Measurements from ENCODE around the gene RSPH9. TPM values are rescaled to one million over a fixed set of nuclear protein-coding genes. Genes with fewer than 3 reads are reported as not detected.

Gene RSPH9
- total RNA-seq, 2 donors from 2014 or later, result not detected

- no peak for ATAC-seq
- Mint-ChIP-seq H3K27ac (peak overlapping the region in 1 of 2 donors; percentile 38), H3K36me3 (no peaks in the 10 kb centered on the region), H3K9me3 (no peaks in the 10 kb centered on the region), H3K27me3 (peaks cover 39 to 45% of the 10 kb centered on the region in 2 donors), H3K4me3 (peak overlapping the region; percentile 16), H3K4me1 (ENCODE audit: low read depth in 2 of 2) (peaks cover 9 to 13% of the 10 kb centered on the region in 2 donors)
- DNase-seq (ENCODE audit: low spot score), result no peak
Measured at GRCh38 chr6:43709654-43710303, 64.9 kb downstream of the RSPH9 start.

DNA sequence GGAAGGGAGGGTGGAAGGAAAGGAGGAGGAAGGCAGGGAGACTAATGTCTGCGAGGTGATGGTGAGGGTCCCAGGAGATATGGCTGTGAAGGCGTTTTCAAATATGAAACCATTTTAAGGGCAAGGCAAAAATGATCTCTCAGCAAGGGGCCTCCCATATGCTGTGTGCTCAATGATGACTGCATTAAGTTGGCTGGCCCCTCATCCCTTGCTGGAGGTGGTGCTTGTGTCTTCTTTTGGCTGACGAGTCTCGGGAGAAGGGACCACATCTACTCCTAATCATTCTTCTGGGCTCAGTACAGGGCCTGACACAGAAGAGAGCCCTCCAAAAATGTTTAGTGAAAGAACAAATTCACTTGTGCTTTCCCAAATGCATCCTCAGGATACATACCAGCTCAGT is 65.7 kb downstream of the RSPH9 start:
- ATAC-seq, result no peak
- DNase-seq (ENCODE audit: low spot score), result no peak
- Mint-ChIP-seq H3K36me3 (no peaks in the 10 kb centered on the region), H3K4me1 (ENCODE audit: low read depth in 2 of 2) (peaks cover 9 to 13% of the 10 kb centered on the region in 2 donors), H3K27ac (no peak overlapping the region), H3K4me3 (no peak overlapping the region), H3K9me3 (no peaks in the 10 kb centered on the region), H3K27me3 (peaks cover 37 to 39% of the 10 kb centered on the region in 2 donors)

- no peak overlapping the region for H3K4me3 Mint-ChIP-seq
- peaks cover 9 to 13% of the 10 kb centered on the region in 2 donors for H3K4me1 Mint-ChIP-seq (ENCODE audit: low read depth in 2 of 2)
- ATAC-seq (no peak), DNase-seq (ENCODE audit: low spot score) (no peak)
- no peaks in the 10 kb centered on the region for H3K9me3 Mint-ChIP-seq
- peaks cover 22 to 27% of the 10 kb centered on the region in 2 donors for H3K27me3 Mint-ChIP-seq
- no peaks in the 10 kb centered on the region for H3K36me3 Mint-ChIP-seq
- no peak overlapping the region for H3K27ac Mint-ChIP-seq
Measured at GRCh38 chr6:43712579-43712978, 67.7 kb downstream of the RSPH9 start.

GRCh38 chr6:43713643-43714310 is 68.9 kb downstream of the RSPH9 start:
- DNase-seq (ENCODE audit: low spot score), result no peak
- Mint-ChIP-seq H3K27ac (no peak overlapping the region), H3K4me3 (no peak overlapping the region), H3K9me3 (no peaks in the 10 kb centered on the region), H3K27me3 (peaks cover 27 to 29% of the 10 kb centered on the region in 2 donors), H3K36me3 (no peaks in the 10 kb centered on the region), H3K4me1 (ENCODE audit: low read depth in 2 of 2) (peaks cover 9 to 13% of the 10 kb centered on the region in 2 donors)
- ATAC-seq, result no peak

DNA sequence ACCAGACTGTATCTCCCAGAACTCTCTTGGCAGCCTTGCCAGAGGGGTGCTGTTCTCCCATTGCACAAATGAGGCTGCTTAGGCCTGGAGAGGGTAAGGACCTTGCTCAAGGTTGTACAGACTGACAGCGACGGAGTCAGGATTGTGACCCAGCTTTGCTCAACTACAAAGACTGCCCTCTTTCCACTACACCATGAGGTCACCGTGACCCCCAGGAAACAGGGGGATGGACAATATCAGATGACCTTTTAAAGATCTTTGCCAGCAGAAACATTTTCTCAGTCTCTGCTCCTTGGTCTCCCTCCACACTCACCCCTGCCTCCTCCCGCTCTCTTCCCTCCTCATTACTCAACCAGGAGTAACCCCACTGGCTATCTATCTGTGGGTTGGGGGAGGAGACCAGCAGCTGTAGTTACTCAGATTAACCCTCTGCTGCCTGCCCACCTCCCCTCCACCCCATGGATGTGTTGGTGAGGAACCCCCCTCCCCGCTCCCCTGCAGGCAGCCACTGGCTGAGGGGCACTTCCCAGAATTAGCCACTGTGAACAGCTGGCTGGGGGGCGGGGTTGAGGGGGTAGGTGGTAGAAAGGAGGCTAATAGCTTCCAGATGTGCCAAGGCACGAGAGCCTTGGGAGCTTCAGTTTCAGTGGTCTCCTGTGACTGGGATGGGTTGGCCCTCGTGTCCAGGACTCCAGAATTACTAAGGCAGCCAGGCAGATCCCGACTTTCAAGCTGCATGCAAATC is 69.6 kb downstream of the RSPH9 start:
- ATAC-seq (no peak), DNase-seq (ENCODE audit: low spot score) (no peak)
- H3K27ac Mint-ChIP-seq, result no peak overlapping the region
- no peaks in the 10 kb centered on the region for H3K9me3 Mint-ChIP-seq
- H3K4me1 Mint-ChIP-seq (ENCODE audit: low read depth in 2 of 2), result peaks cover 4 to 7% of the 10 kb centered on the region in 2 donors
- no peak overlapping the region for H3K4me3 Mint-ChIP-seq
- no peaks in the 10 kb centered on the region for H3K36me3 Mint-ChIP-seq
- peaks cover 22 to 29% of the 10 kb centered on the region in 2 donors for H3K27me3 Mint-ChIP-seq

DNA sequence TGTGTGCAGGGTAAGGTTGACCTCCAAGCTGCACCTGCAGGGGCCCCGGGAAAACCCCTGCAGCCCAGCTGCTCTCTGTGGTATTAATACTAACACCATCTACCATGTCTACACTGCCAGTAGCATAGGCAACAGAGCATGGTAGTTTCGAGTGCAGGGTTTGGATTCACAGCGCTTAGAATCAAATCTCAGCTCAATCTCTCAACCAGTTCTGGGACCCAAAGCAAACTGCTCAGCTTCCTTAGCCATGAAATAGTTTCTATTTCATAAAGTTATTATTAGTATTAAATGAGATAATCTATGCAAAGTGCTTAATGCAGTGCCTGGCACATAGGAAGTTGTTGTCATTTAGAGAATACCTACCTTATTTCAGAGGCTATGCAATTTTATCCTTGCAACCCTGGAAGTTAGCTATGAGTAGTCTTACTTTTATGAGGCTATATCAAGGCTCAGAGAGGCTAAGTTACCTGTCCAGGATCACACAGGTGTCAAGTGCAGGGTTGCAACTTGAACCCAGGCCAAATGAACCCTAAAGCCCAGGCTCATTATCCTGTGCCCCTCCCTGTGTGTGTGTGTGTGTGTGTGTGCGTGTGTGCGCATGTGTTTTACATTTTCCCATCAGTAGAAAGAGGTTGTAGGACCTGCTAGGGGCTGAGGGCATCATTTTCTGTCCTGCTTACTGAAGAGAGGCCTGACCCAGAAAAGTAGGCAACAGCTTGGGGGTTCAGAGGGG is 70.4 kb downstream of the RSPH9 start:
- Mint-ChIP-seq H3K27me3 (peaks cover 22 to 29% of the 10 kb centered on the region in 2 donors), H3K27ac (no peak overlapping the region), H3K36me3 (no peaks in the 10 kb centered on the region), H3K9me3 (no peaks in the 10 kb centered on the region), H3K4me3 (no peak overlapping the region), H3K4me1 (ENCODE audit: low read depth in 2 of 2) (no peaks in the 10 kb centered on the region)
- DNase-seq (ENCODE audit: low spot score), result no peak
- no peak for ATAC-seq

- no peaks in the 10 kb centered on the region for H3K36me3 Mint-ChIP-seq
- no peak for DNase-seq (ENCODE audit: low spot score)
- H3K27me3 Mint-ChIP-seq, result peaks cover 21 to 23% of the 10 kb centered on the region in 2 donors
Measured at GRCh38 chr6:43716099-43716498, 71.3 kb downstream of the RSPH9 start.

GRCh38 chr6:43717389-43717788 is 72.6 kb downstream of the RSPH9 start:
- H3K9me3 Mint-ChIP-seq, result no peaks in the 10 kb centered on the region
- ATAC-seq (no peak), DNase-seq (ENCODE audit: low spot score) (no peak)
- no peak overlapping the region for H3K4me3 Mint-ChIP-seq
- no peaks in the 10 kb centered on the region for H3K36me3 Mint-ChIP-seq
- H3K27ac Mint-ChIP-seq, result no peak overlapping the region
- H3K4me1 Mint-ChIP-seq (ENCODE audit: low read depth in 2 of 2), result no peaks in the 10 kb centered on the region
- peaks cover 11 to 18% of the 10 kb centered on the region in 2 donors for H3K27me3 Mint-ChIP-seq

More at GRCh38 chr6:43716099-43716498, 71.3 kb downstream of the RSPH9 start:
- H3K9me3 Mint-ChIP-seq, result no peaks in the 10 kb centered on the region
- ATAC-seq, result no peak
- H3K27ac Mint-ChIP-seq, result no peak overlapping the region
- no peaks in the 10 kb centered on the region for H3K4me1 Mint-ChIP-seq (ENCODE audit: low read depth in 2 of 2)
- no peak overlapping the region for H3K4me3 Mint-ChIP-seq

DNA sequence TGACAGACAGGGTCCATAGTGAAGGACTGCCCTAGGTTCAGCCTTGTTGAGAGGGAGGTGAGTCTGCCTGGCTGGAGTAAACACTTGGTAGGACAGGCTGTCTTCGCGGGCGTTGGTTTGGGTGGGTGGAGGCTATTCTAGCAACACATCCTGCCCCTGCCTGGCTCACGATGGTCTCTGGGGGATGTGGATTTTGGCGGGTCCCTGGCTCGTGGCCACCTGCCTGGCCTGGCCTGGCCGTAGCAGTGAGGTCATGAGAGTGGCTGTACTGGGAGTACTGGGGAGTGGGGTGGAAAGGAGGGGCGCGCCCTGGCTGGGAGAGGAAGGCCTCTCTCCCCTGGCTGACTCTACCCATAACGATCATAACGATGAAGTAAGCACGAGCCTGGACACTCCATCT is 73.0 kb downstream of the RSPH9 start:
- H3K36me3 Mint-ChIP-seq, result no peaks in the 10 kb centered on the region
- peaks cover 7 to 15% of the 10 kb centered on the region in 2 donors for H3K27me3 Mint-ChIP-seq
- no peak for DNase-seq (ENCODE audit: low spot score)
- H3K4me1 Mint-ChIP-seq (ENCODE audit: low read depth in 2 of 2), result no peaks in the 10 kb centered on the region
- ATAC-seq, result no peak
- no peaks in the 10 kb centered on the region for H3K9me3 Mint-ChIP-seq
- H3K4me3 Mint-ChIP-seq, result no peak overlapping the region
- H3K27ac Mint-ChIP-seq, result no peak overlapping the region

- Mint-ChIP-seq H3K4me1 (ENCODE audit: low read depth in 2 of 2) (peaks cover under 1 to 6% of the 10 kb centered on the region in 2 donors), H3K27ac (no peak overlapping the region), H3K36me3 (no peaks in the 10 kb centered on the region), H3K27me3 (peaks cover 7 to 15% of the 10 kb centered on the region in 2 donors), H3K9me3 (no peaks in the 10 kb centered on the region), H3K4me3 (no peak overlapping the region)
- ATAC-seq, result no peak
- no peak for DNase-seq (ENCODE audit: low spot score)
Measured at GRCh38 chr6:43718387-43719105, 73.7 kb downstream of the RSPH9 start.

DNA sequence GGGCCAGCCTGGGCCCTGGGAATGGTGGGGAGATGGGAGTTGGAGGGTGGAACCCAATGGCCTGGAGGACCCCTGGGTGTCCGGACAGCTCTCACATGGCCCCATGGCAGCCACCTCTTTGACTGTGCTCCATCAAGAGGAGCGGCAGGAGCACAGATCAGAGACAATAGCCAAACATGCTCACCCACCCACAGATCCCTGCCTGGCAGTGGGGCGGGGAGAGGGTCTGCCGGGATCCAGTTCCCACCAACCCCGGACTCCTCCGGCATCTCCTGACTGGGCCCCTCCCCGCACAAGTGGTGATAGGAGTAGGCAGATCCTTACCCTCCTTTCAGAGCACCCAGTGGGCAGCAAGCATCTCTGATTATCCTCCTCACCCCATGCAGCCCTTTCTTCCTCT is 74.7 kb downstream of the RSPH9 start:
- ATAC-seq (no peak), DNase-seq (ENCODE audit: low spot score) (no peak)
- Mint-ChIP-seq H3K4me1 (ENCODE audit: low read depth in 2 of 2) (peaks cover 7 to 11% of the 10 kb centered on the region in 2 donors), H3K4me3 (no peak overlapping the region), H3K36me3 (no peaks in the 10 kb centered on the region), H3K9me3 (no peaks in the 10 kb centered on the region), H3K27me3 (peaks cover 7 to 12% of the 10 kb centered on the region in 2 donors), H3K27ac (no peak overlapping the region)

DNA sequence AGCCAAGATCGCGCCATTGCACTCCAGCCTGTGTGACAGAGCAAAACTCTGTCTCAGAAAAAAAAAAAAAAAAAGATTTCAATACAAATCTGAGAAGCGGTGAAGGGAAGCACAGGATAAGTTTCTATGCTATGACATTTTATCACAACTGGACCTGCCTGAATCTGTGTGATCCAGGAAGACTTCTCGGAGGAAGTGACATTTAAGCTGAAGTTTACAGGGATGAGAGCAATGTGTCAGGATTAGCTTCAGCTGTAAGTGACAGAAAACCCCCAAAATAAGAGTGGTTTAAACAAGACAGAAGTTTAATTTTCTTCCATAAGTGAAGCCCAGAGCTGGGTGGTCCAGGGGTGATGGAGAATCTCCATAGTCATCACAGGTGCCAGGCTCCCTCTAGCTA is 76.2 kb downstream of the RSPH9 start:
- no peak overlapping the region for H3K4me3 Mint-ChIP-seq
- peaks cover 18 to 20% of the 10 kb centered on the region in 2 donors for H3K4me1 Mint-ChIP-seq (ENCODE audit: low read depth in 2 of 2)

More for the DNA sequence above, 76.2 kb downstream of the RSPH9 start:
- no peak for ATAC-seq
- no peak for DNase-seq (ENCODE audit: low spot score)
- Mint-ChIP-seq H3K9me3 (no peaks in the 10 kb centered on the region), H3K36me3 (no peaks in the 10 kb centered on the region), H3K27me3 (peaks cover 7 to 17% of the 10 kb centered on the region in 2 donors), H3K27ac (no peak overlapping the region)

Data from natural killer cell treated with Interleukin-12 subunit alpha and Interleukin-12 subunit beta and Interleukin-15 and Interleukin-18, amount 100 ng/mL, for 72 hours (primary cell).